Sciatic nerve (tissue), 2 donors: Measurements from ENCODE around the gene HNF4A. TPM values are rescaled to one million over a fixed set of nuclear protein-coding genes. Genes with fewer than 3 reads are reported as not detected.

Experiments
- ATAC-seq: fragments of 200-7000 bp; cut with Tn5 transposase; one replicate; pipeline ENCODE4 v1.9.1; 2020; ENCODE audit warnings: mild to moderate bottlenecking, moderate library complexity
- DNase-seq: peaks from one replicate; pipeline ENCODE4 v3.0.0-alpha.2; 2020; ENCODE audit warnings: low spot score
- intact Hi-C: fragments of 100-400 bp; cut with DNase I; formaldehyde crosslinking; loops from one replicate; pipeline ENCODE4 v1.14.2; 2022
- total RNA-seq: library from RNA; stranded (reverse); fragmentation: NEBNext Ultra II Directional; extraction: Animal tissue kit (Norgen Biotek cat#: 25700); gene quantifications from one replicate; pipeline ENCODE4 v1.2.1, GENCODE V29; 2021
- donor health status: DM: no; HTN: no; CAD: no.
- donor health status: DM: no; HTN: no; CAD: no.

Gene HNF4A
- total RNA-seq, 1 donor from 2014 or later, result not detected

DNA sequence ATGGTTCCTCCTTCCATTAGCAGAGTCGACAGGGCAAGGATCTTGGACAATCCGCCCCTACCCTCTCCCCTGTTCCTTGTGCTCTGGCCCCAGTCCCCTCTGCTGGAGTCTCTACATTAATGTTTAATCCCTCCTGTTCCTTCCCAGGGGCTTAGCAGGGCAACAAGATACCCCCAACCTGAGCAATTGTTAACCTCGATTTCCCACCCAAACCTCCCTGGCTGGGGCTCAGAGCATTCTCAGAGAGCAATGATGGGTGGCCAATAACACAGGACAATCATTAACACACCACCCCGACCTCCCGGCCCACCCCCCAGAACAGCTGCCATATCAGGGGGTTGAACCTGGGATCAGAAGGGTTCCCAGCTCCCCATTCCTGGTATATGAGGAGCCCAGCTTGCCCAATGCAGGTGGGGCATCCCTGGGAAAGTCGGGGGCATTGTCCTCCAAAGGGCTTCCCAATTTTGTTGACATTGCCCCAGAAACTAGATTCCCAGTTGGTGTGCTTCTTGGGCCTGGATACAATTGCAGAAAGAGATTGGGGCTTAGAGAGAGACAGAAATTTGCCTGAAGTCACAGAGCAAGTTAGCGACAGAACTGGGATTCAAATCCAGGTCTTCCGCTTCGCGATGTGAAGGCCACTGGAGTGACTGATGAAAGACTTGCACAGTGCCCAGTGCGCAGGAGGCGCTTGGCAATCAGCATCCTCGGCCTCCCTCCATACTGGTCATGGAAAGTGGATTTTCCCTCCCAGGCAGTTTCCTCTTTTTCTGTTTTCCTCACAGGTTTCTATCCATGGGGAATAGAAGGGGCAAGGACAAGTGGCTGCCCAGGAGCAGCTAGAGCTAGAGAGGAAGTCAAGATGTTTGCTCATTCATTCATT, 60.6 kb downstream of the HNF4A start:
- intact Hi-C loops, result no loop called here
- ATAC-seq, result no peak
- no peak for DNase-seq

- ATAC-seq, result no peak
- intact Hi-C loops, result no loop called here
These were observed 62.8 kb downstream of the HNF4A start for GRCh38 chr20:44418069-44418905.

DNA sequence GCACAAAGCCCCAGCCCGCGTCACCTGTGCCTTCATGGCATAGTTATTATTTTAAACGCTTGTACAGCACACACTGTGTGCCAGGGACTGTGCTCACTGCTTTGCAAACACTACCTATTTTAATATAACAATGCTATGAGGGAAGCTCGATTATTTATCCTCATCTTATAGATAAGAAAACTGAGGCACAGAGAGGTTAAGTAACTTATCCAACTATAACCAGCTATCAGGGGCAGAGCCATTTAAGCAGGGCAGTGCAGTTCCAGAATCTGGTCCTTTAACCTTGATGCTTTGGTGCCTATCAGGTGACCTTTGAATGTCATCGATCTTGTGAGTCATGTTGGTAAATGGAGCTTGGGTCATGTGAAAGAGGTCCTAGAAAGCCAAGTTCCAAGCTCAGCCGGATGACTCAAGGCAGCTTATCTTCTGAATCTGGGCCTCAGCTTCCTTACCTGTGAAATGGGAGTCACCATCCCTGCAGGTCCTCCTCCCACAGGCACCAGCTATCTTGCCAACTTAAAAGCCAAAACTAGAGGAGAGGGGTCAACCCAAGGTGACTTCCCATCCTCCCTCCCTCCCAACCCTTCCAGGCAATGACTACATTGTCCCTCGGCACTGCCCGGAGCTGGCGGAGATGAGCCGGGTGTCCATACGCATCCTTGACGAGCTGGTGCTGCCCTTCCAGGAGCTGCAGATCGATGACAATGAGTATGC, 63.8 kb downstream of the HNF4A start:
- no peak for DNase-seq

More at GRCh38 chr20:44418069-44418905, 62.8 kb downstream of the HNF4A start:
- DNase-seq, result no peak

GRCh38 chr20:44420497-44420896, 65.0 kb downstream of the HNF4A start:
- intact Hi-C loops, result no loop called here
- DNase-seq (no peak), ATAC-seq (no peak)

More for the DNA sequence above, 63.8 kb downstream of the HNF4A start:
- no peak for ATAC-seq
- intact Hi-C loops, result no loop called here

GRCh38 chr20:44422083-44422482, 66.6 kb downstream of the HNF4A start:
- intact Hi-C loops, result no loop called here
- DNase-seq, result no peak
- no peak for ATAC-seq

DNA sequence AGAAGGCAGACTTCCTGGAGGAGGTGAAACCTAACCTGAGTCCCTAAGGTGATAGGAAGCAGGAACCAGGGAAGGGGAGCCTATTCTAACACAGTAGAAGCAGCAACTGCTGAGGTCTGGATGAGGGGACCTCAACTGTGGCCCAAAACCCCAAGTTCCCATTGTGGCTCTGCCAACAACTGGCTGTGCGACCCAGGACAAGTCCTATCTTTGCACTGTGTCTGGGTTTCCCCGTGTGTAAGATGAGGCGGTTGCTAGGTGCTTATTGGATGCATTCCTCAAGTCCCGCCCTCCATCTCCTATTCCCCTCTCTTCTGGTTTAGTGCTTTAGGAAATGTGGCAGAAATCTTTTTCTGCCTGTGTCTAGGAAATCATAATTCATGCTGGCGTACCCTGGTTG, 68.0 kb downstream of the HNF4A start:
- ATAC-seq (no peak), DNase-seq (no peak)
- intact Hi-C loops, result no loop called here

- no peak for DNase-seq
- ATAC-seq, result no peak
- intact Hi-C loops, result no loop called here
These were observed 68.6 kb downstream of the HNF4A start for GRCh38 chr20:44424039-44424495.

DNA sequence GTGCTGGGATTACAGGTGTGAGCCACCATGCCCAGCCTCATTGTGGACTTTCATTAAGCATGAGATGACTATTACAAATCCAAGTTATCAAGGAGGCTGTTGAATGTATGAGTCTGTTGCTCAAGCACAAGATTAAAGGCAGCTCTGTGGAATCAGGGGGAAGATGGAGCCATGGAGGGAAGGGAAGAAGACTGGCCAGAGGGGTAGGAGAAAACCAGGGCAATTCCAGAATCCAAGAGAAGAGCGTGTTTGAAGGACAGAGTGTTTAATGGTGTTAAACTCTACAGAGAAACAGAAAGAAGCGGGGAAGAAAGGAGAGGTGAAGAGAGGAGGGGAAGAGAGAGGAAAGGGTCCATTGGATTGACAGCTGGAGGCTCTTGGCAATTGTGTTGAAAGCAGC, 70.4 kb downstream of the HNF4A start:
- no peak for ATAC-seq
- intact Hi-C loops, result no loop called here
- no peak for DNase-seq

DNA sequence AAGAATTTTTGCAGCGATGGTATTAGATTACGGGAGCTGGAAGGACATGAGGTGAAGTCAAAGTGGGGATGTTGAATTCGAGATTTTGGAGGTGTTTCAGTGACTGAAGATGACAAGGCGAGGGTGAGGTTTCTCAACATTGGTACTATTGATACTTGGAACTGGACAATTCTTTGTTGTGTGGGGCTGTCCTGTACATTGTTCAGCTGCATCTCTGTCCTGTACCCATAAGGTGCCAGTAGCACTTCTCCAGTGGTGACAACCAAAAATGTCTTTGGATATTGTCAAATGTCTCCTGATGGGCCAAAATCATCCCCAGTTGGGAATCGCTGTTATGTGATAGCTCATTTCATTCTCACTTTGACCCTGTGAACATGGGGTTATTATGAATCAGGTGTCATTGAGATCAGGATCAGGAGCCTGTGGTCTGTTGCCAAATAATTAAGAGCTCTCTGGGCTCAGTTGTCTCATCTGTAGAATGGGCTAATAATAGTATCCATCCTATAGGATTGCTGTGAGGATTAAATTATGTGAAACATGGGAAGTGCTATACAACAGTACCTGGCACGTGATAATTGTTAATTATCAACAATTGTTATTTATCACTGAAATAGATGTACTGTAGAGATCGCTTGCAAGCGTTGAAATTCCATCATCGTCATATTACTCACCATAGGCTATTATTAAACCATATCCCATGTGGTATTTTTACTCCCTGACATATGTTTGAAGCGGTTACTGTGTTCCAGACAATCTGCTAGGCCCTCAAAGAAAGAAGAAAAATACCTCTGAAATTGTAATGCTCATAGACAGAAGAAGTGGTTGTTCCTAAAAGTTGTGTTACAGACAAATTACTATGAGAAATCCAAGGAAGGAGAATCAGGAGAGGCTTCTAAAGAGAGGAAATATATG, 71.6 kb downstream of the HNF4A start:
- ATAC-seq, result no peak
- intact Hi-C loops, result no loop called here
- no peak for DNase-seq

DNA sequence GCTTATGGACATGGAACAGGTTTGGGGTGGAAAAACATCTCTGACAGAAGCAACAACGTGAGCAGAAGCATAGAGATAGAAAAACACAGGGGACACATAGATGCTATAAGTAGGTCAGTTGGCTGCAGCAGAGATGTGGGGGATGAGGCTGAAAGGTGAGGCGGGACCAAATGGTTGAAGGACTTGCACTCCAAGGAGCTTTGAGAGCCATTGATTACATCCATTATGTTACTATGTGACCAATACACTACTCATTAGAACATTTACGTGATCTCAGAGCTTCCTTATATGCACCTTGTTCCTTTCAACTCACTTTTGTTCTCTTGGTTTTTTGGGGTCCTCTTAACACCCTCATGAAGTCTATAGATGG, 72.3 kb downstream of the HNF4A start:
- ATAC-seq (no peak), DNase-seq (no peak)
- intact Hi-C loops, result no loop called here

DNA sequence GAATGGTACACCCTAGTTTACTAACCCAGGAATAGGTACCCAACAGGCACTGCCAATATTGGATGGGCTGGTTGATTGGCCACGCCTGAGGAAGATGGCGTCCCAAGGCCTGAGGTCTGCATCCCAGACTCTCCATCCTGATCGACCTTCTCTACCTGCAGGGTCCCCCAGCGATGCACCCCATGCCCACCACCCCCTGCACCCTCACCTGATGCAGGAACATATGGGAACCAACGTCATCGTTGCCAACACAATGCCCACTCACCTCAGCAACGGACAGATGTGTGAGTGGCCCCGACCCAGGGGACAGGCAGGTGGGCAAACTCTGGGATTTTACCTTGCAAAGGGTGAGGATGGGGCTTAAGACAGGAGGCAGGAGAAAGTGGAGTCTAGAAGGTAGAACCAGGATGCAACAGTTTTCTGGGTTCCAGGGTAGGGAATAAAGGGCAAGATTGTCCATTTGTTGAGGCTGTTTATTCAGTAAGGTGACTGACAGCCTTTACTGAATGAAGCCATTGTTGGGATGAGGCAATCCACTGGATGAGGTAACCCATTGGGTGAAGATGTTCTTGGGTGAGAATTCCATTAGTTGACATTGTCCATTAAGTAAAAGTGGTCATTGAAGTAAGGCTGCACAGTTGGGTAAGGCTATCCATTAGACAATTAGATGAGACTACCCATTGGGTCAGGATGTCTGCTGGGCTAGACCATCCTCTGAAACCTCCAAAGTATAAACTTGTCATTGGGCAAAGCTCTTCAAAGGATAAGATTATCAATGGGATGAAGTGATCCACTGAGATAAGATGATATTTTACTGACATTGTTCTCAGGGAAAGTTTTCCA, 72.9 kb downstream of the HNF4A start:
- ATAC-seq, result no peak
- intact Hi-C loops, result no loop called here
- DNase-seq, result no peak

DNA sequence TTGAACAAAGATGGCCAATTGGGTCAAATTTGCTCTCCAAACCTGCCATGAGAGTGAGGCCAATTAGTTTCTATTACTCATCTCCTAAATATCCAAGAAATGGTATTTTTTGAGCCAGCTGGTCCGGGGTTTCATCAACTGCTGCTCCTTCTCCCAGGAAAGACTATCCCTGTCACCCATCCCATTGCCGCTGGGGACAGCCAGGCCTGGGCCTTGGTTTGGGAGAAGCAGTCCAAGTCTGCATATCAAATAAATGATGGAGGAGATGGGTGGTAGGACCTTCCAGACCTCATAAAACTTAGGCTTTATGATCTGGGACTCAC, 73.5 kb downstream of the HNF4A start:
- DNase-seq (no peak), ATAC-seq (no peak)
- intact Hi-C loops, result no loop called here

DNA sequence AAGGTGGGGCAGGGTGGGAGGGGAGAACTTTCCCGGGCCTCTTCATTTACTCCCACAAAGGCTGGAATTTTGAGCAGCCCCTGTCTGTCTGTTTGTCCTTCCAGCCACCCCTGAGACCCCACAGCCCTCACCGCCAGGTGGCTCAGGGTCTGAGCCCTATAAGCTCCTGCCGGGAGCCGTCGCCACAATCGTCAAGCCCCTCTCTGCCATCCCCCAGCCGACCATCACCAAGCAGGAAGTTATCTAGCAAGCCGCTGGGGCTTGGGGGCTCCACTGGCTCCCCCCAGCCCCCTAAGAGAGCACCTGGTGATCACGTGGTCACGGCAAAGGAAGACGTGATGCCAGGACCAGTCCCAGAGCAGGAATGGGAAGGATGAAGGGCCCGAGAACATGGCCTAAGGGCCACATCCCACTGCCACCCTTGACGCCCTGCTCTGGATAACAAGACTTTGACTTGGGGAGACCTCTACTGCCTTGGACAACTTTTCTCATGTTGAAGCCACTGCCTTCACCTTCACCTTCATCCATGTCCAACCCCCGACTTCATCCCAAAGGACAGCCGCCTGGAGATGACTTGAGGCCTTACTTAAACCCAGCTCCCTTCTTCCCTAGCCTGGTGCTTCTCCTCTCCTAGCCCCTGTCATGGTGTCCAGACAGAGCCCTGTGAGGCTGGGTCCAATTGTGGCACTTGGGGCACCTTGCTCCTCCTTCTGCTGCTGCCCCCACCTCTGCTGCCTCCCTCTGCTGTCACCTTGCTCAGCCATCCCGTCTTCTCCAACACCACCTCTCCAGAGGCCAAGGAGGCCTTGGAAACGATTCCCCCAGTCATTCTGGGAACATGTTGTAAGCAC, 74.1 kb downstream of the HNF4A start:
- intact Hi-C loops, result no loop called here
- no peak for ATAC-seq
- no peak for DNase-seq

- ATAC-seq, result no peak
- DNase-seq, result no peak
- intact Hi-C loops, result no loop called here
These were observed 75.0 kb downstream of the HNF4A start for GRCh38 chr20:44430270-44431065.

- intact Hi-C loops, result no loop called here
- ATAC-seq (no peak), DNase-seq (no peak)
These were observed 75.6 kb downstream of the HNF4A start for GRCh38 chr20:44431118-44431501.

DNA sequence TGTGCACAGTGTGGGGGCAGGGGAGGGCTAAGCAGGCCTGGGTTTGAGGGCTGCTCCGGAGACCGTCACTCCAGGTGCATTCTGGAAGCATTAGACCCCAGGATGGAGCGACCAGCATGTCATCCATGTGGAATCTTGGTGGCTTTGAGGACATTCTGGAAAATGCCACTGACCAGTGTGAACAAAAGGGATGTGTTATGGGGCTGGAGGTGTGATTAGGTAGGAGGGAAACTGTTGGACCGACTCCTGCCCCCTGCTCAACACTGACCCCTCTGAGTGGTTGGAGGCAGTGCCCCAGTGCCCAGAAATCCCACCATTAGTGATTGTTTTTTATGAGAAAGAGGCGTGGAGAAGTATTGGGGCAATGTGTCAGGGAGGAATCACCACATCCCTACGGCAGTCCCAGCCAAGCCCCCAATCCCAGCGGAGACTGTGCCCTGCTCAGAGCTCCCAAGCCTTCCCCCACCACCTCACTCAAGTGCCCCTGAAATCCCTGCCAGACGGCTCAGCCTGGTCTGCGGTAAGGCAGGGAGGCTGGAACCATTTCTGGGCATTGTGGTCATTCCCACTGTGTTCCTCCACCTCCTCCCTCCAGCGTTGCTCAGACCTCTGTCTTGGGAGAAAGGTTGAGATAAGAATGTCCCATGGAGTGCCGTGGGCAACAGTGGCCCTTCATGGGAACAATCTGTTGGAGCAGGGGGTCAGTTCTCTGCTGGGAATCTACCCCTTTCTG, 76.2 kb downstream of the HNF4A start:
- ATAC-seq (no peak), DNase-seq (no peak)
- intact Hi-C loops, result no loop called here
